GM10847 (cell line): ENCODE results near the gene MOBP.

Source experiments
- POLR2A ChIP-seq: IDR thresholded peaks from 2 replicates; pipeline ENCODE4 v1.6.1; 2011; ENCODE audit not compliant: insufficient read length; ENCODE audit errors: extremely low read depth

MOBP gene

DNA sequence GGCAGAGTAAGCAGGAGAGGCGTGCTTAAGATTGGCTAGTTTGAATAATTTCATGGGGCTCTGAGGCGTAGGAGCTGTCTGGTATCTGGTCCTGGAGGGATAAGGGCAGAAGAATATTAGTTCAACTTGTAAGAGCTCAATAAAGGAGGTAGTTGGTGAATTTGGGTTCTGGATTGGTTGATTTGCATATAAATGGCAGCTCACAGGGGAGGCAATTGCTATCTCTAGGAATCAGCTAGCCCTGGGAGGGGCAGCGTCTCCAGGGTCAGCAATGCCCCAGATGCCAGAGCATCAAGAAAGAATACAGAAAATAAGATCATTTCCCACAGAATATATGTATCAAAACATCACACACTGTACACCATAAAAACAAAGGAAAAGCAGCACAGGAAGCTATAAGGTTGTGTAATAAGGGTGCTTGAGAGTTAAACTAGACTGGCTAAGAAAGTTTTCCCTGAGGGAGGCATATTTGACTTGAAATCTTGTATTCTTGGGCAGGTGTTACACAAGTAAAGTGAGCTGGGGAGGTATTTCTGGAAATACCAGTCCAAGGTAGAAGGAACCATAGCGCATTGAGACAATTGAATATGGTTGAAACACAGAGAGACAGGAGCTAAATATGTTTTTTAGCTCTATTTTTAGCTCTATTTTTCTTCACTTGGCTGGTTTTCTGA is 6.1 kb downstream of the MOBP start:
- TF ChIP-seq POLR2A = no peak

GRCh38 chr3:39474126-39474515 is 6.6 kb downstream of the MOBP start:
- no peak for TF ChIP-seq POLR2A

GRCh38 chr3:39476783-39477182 is 9.3 kb downstream of the MOBP start:
- TF ChIP-seq POLR2A = no peak

DNA sequence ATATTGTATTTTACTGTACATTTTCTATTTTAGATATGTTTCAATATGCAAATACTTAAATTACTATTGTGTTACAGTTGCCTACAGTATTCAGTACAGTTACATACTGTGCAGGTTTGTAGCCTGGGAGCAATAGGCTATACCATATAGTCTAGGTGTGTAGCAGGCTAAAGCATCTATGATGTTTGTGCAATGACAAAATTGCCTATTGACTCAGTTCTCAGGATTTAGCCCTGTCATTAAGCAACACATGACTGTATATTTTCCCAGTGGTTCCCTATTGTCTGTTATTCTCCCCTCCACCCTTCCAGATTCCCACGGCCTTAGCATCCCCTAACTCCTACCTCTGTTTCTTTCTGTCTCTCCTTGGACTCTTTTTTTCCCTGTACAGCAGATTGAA is 10.7 kb downstream of the MOBP start:
- no peak for TF ChIP-seq POLR2A

GRCh38 chr3:39479701-39480414 is 12.4 kb downstream of the MOBP start:
- no peak for TF ChIP-seq POLR2A

GRCh38 chr3:39485547-39485946 is 18.1 kb downstream of the MOBP start:
- no peak for TF ChIP-seq POLR2A

GRCh38 chr3:39491014-39491413 is 23.5 kb downstream of the MOBP start:
- TF ChIP-seq POLR2A = no peak

- no peak for TF ChIP-seq POLR2A
These were observed 24.4 kb downstream of the MOBP start for GRCh38 chr3:39491733-39492350.

- no peak for TF ChIP-seq POLR2A
These were observed 27.3 kb downstream of the MOBP start for GRCh38 chr3:39494781-39495180.

- no peak for TF ChIP-seq POLR2A
These were observed 30.3 kb downstream of the MOBP start for GRCh38 chr3:39497753-39498152.

DNA sequence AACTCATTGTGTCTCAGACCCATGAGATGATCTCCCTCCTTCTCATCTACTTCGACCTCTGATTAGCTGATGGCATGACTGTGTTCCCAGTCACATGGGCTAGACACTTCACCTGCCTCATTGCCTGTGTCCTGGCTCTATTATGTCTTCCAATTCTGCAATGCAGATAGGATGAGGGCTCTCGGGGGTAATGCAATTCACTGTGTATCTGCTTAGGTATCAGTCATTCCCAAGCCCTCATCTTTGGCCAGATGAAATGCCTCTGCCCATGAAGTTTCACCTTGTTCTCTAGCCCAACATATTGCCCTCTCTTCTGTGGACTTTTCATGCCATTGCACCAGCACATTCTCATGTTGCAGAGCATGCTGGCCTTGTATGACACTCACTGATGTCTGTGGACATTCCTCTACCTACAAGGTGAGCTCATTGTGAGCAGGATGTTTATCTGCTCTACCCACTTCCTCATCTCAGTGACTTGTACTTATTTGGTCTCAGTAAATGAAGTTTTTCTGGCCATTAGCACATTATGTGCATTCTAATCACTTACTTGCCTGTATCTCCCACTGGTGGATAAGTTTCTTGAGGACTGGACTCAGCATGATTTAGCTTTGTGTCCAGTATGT is 32.3 kb downstream of the MOBP start:
- no peak for TF ChIP-seq POLR2A

DNA sequence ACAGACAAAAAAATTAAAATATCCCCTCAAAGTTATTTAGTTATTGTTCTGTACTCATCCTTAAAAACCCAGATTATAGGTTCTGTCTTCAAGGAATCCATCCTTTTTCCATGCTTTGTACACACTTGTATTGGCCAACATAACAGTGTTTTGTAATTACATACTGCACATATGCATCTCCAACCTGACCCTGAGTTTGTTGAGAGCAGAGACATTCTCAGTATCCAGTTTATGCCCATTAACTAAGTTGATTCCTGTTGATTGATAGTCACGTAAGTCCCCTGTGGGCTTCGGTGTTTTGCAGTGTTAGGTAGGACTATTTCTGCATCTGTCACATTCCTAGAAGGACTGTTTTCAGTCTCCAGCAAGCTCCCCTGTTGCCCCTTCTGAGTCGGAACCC is 33.6 kb downstream of the MOBP start:
- no peak for TF ChIP-seq POLR2A

DNA sequence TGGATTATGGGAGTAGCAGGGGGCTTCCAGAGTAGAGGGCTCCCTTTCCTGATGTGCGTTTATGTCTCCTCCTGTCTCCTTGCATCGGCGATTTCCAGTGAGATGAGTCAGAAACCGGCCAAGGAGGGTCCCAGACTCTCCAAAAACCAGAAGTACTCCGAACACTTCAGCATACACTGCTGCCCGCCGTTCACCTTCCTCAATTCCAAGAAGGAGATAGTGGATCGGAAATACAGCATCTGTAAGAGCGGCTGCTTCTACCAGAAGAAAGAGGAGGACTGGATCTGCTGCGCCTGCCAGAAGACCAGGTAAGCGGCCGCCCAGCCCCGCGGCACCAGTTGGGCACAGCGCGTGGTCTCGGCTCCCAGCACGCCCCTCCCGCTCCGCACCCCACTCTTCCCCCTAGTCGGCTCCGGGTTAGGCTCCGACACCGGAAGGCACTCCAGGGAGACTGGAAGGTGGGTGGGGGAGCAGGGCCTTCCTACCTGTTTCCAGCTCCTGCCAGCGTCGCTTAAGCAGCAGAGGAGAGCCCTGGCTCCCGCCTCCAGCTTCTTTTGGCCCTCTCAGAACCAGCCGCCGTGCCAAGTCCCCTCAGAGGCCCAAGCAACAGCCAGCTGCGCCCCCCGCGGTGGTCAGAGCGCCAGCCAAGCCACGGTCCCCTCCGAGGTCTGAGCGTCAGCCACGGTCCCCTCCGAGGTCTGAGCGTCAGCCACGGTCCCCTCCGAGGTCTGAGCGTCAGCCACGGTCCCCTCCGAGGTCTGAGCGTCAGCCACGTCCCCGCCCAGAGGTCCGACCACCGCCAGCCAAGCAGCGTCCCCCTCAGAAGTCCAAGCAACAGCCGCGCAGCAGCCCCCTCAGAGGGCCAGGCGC is 34.7 kb downstream of the MOBP start:
- no peak for TF ChIP-seq POLR2A

DNA sequence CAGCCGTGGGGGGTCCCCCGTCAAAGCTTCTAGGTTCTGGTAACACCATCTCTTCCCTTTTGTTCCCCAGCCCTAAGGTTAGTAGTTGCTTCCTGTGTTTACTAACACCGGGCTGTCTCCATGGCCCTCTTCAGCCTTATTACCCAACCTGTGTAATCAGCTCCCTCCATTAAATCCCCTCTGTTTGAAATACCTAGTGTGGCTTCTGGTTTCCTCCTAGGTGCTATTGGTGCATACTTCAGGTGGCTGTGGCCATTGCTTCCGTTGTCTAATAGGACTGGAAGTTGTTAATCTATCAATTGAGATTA is 35.3 kb downstream of the MOBP start:
- no peak for TF ChIP-seq POLR2A
